Measurements from ENCODE around the gene CARF.

- no peak for TF ChIP-seq CTCF (IDR thresholded peaks at IDR 0.05)
- TF ChIP-seq JAZF1 (CRISPR knock-in tag; IDR thresholded peaks at IDR 0.05): no peak
- TF ChIP-seq AR (CRISPR knock-in tag; IDR thresholded peaks at IDR 0.05): no peak
- no peak for TF ChIP-seq USF2 (CRISPR knock-in tag; IDR thresholded peaks at IDR 0.05)
- no peak for TF ChIP-seq TEAD4 (CRISPR knock-in tag; IDR thresholded peaks at IDR 0.05)
- no peak for TF ChIP-seq FOXJ3 (CRISPR knock-in tag; IDR thresholded peaks at IDR 0.05; ENCODE audit: borderline replicate concordance)
- TF ChIP-seq ZBTB21 (CRISPR knock-in tag; IDR thresholded peaks at IDR 0.05; ENCODE audit: borderline replicate concordance): no peak
These were observed 109.9 kb downstream of the CARF start for GRCh38 chr2:203021991-203022390.

Measured in WTC11 (cell line).